Activated CD8-positive, alpha-beta memory T cell treated with anti-CD3 and anti-CD28 coated beads for 1 hour (primary cell): ENCODE measurements around the gene HIBCH.
"Not testable (repeated sequence)": the region's sequence is repeated elsewhere in the genome, so short reads cannot be mapped to it uniquely, and the experiment has no call there.

ENCODE experiments used
- DNase-seq, 2 donors: peaks; one replicate each; pipeline ENCODE4 v3.0.0-alpha.2; 2020; ENCODE audit warnings: low read depth in 1 of 2; ENCODE audit errors: extremely low read depth in 1 of 2

HIBCH gene

DNA sequence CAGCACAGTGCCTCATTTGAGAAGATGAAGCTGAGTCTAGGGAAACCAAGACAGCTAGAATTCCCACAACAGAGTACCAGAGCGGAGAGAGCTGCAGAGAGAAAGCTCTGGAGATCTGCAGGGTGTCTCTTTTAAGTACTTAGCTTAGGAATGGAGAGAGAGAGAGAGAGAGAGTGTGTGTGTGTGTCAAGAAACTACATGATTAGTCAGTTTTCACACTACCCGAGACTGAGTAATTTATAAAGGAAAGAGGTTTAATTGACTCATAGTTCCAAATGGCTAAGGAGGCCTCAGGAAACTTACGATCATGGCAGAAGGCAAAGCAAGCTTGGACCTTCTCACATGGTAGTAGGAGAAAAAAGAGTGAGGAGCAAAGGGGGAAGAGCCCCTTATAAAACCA, 64.0 kb downstream of the HIBCH start:
- no peak for DNase-seq

DNA sequence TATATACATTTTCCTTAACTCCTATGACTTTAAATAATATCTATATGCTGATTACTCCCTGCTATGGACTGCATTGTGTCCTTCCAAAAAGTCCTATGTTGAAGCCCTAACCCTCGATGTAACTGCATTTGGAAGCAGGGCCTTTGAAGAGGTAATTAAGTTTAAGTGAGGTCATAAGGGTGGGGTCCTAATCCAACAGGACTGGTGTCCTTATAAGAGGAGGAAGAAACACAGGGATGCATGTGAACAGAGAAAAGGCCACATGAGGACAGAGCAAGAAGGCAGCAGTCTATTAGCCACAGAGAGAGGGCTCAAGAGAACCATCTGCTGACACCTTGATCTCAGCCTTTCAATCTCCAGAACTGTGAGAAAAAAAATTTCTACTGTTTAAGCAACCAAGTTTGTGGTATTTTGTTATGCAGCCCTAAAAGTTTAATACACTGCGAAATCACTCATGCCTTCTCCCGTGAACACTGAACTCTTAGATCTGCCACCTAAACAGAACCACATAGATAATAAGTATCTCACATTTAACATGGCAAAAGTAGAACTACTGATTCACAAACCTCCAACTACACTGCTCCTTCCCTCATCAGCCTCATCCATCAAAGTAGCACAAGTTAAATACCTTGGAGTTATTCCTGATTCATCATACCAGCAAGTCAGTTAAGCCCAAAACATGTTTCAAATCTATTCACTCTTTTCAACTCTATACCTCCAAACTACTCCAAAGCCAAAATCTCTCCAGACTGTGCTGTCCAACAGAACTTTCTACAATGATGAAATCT, 65.4 kb downstream of the HIBCH start:
- DNase-seq, result no peak

DNA sequence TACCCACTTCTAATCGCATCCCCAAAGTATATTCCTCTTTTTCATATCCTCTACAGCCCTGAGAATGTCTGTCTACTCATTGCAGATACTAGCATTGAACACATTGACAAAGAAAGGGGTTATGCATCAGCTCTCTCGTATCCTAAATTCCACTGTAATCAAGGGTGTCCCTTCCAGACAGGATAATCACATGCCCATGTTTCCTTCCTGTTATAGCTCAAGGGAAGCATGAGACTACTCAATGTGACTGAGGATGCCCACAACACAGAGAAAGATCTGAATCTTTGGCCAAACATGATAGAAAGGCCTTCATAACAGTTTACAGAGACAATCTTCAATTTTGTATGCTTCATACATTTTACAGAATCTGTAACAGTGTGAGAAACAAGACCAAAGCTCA, 69.2 kb downstream of the HIBCH start:
- DNase-seq, result no peak

DNA sequence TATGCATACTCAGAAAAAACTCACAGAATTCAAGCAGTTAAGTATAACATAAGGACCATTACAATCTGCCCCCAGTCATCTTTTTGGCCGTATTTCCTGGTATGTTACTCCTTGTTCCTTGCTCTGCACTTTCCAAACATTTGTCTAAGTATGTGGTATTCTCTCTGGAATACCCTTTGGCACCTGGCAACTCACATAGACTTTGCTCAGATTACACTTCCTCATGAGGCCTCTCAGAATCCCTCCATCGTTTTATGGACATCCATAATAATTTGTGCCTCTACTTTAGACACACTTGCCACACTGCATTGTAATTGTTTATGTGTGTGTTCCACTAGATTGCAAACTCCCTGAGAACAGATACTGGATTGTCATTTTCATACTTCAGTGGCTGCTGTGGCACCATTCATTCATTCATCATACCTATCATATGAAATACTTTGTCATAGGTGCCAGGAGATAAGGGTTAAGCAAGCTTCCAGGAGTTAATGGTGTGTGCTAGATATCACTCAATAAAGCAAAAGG, 84.0 kb downstream of the HIBCH start:
- DNase-seq, result no peak

DNA sequence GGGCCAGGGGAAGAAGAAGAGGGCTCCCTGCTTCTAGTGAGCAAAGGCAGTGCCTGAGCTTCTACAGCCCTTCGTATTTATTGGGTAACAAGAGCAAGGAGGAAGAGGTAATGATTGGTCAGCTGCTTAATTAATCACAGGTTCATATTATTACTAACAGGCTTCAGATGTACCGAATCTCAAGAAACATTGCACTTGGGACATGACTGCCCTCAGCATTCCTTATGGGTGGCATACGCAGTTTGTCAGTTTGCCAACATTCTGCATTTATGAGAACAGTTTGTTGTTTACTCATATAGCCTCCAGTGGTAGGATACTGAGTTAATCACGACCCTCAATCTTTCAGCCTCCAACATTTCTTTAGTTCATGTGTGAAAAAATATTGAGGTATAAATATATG, 84.5 kb downstream of the HIBCH start:
- DNase-seq, result no peak

DNA sequence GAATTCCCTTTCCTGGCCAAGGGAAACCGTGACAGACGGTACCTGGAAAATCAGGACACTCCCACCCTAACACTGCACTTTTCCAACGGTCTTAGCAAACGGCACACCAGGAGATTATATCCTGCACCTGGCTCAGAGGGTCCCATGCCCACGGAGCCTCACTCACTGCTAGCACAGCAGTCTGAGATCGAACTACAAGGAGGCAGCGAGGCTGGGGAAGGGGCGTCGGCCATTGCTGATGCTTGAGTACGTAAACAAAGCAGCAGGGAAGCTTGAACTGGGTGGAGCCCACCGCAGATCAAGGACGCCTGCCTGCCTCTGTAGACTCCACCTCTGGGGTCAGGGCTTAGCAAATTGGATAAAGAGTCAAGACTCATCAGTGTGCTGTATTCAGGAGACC, 95.6 kb downstream of the HIBCH start:
- not testable (repeated sequence) for DNase-seq

DNA sequence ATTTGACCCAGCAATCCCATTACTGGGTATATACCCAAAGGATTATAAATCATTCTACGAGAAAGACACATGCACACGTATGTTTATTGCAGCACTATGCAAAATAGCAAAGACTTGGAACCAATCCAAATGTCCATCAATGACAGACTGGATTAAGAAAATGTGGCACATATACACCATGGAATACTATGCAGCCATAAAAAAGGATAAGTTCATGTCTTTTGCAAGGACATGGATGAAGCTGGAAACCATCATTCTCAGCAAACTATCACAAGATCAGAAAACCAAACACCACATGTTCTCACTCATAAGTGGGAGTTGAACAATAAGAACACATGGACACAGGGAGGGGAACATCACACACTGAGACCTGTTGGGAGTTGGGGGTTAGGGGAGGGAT, 96.9 kb downstream of the HIBCH start:
- not testable (repeated sequence) for DNase-seq

DNA sequence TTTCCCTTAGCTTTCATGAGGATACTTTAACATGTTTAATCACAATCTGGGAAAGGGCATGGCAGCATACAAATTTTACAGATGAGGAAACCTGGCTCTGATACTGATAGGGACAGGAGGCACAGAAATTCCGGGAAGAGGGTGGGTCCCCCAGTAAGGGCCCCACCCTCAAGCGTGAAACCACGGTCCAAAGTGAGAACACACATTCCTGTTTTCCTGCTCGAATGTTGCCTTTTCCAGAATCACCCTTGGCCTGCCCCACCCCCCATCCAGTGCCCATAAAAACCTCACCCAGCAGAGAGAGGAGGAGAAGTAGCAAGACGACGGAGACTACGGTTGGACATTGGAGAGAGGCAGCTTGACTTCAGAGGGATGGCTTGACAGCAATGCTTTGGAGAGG, 98.2 kb downstream of the HIBCH start:
- DNase-seq, result no peak

DNA sequence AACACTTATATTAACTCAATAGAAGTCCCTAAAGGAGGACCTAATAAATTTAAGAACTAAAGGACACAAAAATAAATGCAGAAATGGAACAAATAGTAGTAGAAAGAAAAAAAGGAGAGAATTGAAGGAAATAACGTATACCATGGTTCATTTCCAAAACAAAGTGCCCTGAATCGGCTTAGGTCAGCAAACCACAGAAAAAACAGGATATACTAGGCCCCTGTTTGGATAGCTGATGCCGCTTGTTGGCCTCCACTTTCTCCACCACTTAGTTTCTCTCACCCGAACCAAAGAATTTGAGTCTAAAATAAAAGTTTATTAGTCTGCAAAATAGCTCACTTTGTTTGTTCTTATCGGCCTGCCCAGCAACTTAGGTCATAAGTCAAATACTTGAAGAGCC, 100.4 kb downstream of the HIBCH start:
- no peak for DNase-seq

DNA sequence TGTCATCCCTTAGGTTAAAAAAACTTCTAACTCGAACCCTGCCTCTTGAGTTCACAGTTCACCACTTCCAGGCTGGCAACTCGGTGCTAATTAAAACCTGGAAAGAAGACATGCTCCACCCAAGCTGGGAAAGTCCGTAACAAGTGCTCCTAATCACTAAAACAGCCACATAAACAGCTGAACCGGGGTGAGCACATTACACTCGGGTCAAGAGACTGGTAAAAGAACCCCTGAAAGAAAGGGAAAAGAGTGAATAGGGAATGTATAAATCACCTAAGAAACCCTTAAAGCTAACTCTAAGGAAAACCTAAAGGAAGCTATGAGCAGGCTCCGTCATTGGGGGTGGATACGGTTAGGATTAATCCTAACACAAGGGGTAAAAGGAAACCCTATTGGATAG, 102.0 kb downstream of the HIBCH start:
- no peak for DNase-seq

DNA sequence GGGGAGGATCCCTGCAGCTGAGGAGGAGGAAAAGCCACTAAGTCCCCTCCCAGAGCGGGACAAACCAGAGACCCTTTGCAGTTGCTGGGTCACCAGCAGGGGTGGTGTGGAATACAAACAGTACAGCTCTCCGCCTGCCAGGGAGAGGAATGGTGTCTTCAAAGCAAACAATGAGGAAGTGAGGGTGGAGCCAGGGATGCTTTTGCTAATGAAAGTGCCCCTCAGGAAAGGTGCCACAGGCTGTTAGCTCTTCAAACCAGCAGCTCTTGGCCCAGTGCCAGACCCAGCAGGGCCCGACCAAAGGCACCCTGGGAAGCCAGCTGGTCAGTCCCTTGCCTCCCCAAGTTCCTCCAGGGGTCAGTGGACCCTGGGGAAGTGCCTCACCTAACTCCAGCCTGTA, 102.8 kb downstream of the HIBCH start:
- no peak for DNase-seq

DNA sequence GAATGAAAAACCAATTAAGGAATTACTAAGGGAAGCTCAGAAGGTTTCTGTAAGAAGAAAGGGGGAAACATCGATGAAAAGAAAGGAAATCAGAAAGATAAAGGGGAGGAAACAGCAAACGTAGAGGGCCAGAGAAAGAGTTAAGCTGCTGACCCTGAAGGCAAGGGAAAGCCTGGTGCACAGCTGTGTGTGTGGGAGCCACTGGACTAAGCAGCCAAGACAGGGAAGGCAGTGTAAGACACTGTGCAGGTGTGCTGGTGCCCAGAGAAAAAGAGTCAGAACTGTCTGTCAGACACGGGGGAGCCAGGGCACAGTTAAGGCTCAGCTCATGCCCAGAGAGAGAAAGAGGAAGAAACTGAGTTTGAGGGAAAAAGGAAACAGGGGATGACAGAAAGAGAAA, 104.0 kb downstream of the HIBCH start:
- DNase-seq, result no peak

DNA sequence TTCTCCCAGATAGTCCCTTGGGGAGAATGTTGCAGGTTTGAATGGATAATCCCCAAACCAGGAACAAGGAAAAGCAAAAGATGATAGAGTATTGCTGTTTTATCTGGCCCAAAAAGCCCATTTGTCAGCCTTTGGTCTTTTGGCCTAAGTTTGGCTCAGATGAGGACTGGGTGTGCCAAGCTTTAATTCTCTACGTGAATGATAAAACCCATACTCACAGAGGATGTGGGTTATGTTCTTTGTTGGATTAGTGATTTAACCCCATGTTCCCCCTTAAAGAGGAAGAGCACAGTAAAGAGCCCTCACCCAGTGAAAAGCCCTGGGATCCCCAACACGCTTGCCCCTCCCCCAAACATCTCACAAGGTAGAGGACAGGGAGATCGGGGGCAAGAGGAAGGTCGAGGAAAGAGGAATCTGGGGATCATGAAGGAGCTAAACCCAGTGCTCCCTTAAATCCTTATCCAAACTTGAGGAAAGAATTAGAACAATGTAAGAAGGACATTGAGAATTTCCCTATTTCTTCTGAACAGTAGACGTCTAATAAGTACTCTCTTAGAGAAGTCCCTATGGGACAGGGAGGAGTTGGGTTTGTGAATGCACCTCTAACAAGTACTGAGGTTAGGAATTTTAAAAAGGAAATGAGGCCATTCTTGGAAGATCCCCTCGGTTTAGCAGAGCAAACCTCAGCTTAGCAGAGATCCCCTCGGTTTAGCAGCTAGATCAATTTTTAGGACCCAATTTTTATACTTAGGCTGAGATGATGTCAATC, 105.0 kb downstream of the HIBCH start:
- no peak for DNase-seq

DNA sequence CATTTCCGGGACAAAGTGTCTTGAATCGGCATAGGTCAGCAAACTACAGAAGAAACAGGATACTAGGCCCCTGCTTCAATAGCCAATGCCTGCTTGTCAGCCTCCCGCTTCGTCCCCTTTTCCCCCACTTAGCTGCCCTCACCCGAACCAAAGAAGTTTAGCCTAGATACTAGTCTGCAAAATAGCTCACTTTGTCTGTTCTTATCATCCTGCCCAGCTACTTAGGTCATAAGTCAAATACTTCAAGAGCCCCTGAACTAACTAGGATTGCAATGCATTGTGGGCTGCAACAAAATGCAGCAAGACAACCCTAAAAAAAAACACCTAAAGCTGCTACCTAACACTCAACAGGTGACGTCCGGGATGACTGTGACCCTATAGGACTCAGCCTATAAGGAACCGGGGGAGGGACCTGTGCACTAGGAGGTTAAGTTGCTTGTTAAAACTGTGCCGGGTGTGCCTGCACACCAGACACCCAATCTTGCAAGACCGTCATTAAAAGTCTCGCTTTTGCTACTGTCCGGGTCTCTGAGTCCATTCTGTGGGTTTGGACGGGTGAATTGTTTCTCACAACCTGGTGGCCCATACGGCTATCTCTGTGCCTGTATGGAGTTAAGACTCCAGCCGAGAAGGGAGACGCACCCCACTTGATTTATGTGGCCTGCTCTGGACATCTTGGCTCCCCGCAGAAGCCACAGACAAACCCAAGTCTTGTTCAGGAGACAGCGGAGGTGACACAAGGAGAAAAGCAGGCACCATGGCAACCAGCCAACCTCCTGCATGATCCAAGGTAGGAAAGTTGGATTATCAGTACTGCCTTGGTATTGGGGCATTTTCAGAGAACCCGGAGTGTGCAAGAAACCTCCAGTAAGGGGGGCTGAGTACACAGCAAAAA, 105.9 kb downstream of the HIBCH start:
- no peak for DNase-seq

DNA sequence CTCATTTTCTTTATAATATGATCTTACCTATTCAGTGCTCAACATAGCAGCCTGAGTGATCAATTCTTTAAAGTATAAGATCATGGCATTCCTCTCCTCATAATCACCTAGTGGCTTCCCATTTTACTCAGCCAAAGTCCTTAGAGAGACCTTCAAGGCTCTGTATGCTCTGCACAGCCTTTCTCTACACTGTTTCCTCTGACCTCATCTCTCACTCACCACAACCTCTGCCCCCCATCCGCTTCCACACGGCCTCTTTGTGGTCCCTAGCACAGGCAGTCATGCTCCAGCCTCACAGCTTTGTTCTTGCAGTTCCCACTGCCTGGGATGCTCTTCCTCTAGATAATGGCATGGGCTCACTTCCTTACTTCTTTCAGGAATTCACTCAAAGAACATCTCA, 109.2 kb downstream of the HIBCH start:
- no peak for DNase-seq

DNA sequence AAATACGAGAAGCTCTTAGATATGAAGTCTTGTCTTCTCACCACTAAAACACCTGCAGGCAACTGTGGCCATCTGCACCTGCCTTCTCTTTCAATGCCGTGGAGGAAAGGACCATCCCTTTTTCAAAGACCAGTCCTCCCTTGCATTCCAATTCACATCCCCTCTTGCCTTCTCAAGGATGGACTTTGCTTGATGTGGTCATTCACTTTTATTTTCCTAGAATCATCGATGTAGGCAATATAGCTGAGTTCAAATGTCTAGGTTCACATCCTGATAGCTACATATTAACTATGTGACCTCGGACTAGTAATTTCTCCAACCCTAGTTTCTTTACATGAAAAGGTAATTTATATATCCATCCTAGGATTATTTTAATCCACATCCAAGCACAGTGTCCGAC, 110.1 kb downstream of the HIBCH start:
- DNase-seq, result no peak

DNA sequence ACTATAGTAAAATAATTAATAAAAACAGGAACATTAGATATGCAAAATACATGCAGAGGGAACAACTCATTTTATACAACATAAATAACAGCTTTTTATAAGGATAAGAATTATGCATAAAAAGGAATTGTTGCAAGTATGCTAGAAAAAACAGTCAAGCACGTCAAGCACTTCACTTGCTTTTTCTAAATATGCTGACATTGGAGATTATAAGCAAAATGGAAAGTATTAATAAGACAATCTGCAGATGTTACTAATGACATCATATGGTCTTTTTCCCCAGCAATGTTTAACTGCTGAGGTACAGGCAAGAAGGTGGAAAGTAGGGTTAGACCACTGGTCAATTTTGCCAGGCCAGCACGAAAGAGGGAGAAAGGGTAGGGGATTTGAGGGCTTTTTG, 111.7 kb downstream of the HIBCH start:
- no peak for DNase-seq

DNA sequence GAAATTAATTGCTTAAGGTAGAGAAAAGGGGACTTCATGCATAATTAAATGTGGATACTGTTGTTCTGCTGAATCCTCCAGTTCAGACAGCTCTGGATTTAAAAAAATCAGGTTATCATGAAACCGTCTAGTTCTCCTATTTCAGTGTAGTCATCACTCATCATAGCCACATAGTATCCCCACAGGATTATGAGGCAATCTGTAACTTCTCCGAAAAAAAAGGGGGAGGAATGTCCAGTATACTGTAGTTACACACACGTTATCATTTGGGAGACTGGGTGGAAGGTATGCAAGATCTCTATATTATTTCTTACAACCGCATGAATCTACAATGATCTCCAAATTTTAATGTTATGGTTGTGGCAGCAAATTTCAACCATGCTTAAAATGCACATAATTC, 114.0 kb downstream of the HIBCH start:
- DNase-seq, result no peak

DNA sequence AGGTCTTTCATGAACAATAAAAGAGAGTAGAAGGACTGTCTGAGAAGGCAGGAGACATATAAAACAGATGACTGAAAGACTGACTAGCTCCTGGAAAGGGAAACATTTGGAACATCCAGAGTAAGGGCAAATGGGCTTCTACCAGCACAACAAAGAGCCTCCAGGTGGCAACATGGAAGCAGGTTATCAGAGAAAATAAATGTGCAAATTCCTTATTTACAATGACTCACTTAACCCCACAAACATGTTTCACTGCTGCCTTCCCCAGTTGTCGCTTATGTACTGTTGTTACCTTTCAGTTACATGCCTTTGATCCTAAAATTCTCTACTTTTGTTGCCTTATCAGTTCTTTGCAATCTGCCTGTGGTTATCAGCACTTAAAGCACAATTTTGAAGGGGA, 117.0 kb downstream of the HIBCH start:
- DNase-seq, result no peak

DNA sequence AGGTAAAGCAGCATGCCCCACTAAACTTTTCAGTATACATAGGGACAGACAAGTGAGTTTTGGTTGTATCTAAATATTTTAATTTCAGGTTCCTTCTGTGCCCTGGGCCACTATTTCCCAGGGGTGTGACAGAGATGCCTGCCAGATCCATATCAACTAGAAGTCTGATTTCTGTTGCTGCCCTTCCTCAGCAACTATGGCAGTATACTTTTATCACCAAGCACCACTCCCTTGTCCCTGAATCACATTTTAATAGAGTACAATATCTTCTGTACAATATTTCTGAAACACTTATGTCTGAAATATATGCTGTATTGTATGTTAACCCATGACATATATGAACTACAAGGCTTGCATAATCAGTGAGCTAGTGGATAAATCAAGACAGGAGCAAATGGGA, 117.6 kb downstream of the HIBCH start:
- no peak for DNase-seq

DNA sequence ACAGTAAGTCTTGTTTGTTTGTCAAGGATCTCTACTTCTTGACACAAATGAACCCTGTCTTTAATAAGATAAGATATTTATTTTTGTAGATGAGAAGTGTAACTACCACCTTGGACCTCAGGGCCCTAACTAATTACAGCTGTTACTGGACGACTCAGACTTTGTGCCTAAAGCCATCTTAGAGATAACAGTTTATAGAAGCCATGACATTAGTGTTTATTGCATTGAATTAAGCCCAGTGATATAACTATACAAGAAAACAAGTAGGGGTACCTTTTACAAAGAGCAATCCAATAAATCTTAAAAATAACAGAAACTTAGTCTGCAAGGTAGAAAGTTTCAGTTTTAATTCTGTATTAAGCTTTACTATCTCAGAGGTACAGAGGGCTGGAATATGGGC, 119.0 kb downstream of the HIBCH start:
- DNase-seq, result no peak
